Epithelial cell of esophagus (primary cell): ENCODE results near the gene KLF16.
A peak's percentile ranks its signal among the peaks of the same experiment; 100 is the strongest.

Experiments
- DNase-seq: peaks from one replicate; pipeline ENCODE4 v3.0.0; 2010; ENCODE audit warnings: low read depth
- H3K4me3 ChIP-seq: 2 replicates; pipeline ENCODE4 v1.5.1; 2011; ENCODE audit warnings: mild to moderate bottlenecking, low read length, control low read depth
- TF ChIP-seq, protein P1 (sequence below): IDR thresholded peaks from 2 replicates; pipeline ENCODE4 v1.5.1; 2011; ENCODE audit warnings: low read depth, mild to moderate bottlenecking, low read length, control low read depth, inconsistent platforms; ENCODE audit not compliant: insufficient read depth; ENCODE audit errors: missing control alignments

The KLF16 gene

DNA sequence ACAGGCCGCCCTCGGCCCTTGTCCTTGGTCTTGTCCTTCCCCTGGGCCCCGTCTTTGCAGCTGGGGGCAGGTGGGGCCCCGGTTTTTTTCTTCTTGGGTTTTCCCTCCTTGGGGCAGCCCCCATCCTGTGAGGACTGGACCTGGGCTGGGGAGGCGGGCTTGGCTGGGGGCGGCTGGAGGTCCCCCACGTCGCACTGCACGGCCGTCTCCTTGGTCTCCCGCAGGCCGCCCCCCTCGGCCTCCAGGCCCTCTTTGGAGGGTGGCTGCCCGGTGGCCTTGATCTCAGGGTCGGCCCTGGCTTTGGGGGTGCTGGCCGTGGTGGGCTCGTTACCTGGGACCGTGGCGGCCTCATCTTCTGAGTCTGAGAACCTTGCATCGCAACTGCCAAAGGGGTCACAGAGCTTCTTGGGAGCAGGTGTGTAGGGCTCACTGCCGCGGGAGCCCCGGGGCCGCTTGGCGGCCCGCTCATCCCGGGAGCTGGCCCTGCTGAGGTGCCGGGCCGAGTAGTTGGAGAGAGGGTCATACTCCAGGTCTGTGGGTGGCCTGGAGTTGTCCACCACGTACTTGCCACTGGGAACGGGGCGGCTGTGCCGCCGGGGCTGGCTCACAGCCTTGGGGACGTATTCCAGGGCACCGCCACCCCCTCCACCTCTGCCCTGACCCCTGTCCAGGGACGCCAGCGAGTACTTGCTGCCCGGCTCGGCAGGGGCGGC is 35.7 kb downstream of the KLF16 start:
- no peak for DNase-seq
- no peak overlapping the region for H3K4me3 ChIP-seq
- TF ChIP-seq, protein P1, sequence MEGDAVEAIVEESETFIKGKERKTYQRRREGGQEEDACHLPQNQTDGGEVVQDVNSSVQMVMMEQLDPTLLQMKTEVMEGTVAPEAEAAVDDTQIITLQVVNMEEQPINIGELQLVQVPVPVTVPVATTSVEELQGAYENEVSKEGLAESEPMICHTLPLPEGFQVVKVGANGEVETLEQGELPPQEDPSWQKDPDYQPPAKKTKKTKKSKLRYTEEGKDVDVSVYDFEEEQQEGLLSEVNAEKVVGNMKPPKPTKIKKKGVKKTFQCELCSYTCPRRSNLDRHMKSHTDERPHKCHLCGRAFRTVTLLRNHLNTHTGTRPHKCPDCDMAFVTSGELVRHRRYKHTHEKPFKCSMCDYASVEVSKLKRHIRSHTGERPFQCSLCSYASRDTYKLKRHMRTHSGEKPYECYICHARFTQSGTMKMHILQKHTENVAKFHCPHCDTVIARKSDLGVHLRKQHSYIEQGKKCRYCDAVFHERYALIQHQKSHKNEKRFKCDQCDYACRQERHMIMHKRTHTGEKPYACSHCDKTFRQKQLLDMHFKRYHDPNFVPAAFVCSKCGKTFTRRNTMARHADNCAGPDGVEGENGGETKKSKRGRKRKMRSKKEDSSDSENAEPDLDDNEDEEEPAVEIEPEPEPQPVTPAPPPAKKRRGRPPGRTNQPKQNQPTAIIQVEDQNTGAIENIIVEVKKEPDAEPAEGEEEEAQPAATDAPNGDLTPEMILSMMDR: no peak

DNA sequence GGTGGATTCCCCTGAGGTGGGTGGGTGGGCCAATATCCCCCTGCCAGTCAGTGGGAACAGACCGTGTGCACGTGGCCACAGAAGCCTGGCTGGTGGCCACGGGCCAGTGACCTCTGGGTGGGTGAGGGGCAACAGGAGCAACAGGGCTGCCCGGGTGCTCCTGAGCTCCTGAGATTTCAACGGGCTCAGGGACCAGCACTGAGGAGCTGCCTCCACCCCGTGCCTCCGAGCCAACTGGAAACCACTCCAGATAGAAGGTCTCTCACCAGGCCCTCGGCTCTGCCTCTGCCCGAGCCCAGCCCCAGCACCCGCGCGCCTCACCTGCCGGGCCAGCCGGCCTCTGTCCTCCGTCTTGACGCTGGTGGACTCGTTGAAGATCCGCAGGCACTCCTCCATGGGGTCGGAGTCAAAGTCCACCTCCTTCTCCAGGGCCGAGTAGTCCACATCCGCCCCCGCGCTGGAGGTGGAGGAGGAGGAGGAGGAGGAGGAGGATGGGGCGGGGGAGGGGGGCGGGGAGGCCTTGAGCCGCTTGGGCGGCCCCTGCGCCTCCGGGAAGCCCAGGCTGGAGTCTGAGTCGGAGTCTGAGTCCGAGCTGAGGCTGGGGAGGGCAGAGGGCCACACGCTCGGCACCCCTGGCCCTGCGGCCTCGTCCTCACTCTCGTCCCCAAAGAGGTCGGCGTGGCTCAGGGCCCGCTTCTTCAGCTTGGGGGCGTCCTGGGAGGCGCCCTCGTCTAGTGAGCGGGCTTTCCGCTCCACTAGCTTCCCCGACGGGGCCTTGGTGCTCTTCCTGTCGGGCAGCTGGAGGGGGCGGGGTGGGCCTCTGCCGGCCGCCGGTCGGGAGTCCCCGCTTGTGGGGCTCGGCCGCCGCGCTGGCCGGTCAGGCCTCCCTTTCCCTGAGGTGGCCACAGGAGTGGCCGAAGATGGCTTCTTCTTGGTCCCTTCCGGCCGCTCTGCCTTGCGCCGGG is 36.5 kb downstream of the KLF16 start:
- TF ChIP-seq, protein P1: no peak
- no peak overlapping the region for H3K4me3 ChIP-seq
- no peak for DNase-seq

DNA sequence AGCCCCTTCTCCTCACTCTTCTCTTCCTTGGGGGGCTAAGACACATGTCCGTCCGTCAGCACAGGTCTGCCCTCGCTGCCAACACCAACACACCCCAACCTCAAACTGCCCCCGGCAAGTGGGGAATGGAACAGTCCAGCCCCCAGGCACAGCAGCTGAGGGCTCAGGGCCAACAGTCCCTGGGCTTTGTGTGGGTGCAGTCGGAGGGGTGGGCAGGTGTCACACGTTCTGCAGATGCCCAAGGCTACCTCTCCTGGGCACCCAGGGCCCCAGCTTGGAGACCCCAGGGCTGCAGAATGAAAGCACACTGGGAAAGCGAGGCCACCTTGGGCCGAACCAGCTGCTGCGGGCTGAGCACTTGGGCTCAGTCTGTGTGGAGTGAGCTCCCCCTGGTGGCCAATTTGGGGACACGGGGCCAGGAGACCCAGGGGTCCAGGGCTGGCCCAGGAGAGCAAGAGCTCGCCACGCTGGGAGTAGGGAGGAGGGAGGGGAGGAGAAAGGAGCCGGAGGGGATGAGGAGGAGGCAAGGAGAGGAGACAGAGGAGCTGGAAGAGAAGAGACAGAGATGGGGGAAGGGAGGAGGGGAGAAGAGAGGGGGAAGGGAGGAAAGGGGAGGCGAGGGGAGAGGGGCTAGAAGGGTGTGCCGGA is 37.3 kb downstream of the KLF16 start:
- TF ChIP-seq, protein P1: peak; percentile 85
- H3K4me3 ChIP-seq: no peak overlapping the region
- DNase-seq: peak; percentile 63

DNA sequence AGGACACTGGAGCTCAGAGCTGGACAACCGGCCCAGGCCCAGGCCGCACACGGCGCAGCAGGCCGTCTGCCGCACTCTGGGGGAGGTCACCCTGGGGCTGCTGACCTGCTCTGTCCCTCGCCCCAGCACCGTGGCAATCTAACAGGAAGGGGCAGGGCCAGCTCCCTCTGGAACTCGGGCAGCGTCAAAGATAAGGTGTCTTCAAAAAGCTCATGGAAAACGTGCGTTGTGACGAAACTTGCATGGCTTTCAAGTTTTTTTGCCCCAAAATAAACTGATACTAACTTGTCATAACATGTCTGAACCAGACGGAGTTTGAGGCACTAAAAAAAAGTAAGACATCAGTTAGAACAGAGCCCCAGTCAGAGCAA is 39.1 kb downstream of the KLF16 start:
- TF ChIP-seq, protein P1: no peak
- no peak overlapping the region for H3K4me3 ChIP-seq

DNA sequence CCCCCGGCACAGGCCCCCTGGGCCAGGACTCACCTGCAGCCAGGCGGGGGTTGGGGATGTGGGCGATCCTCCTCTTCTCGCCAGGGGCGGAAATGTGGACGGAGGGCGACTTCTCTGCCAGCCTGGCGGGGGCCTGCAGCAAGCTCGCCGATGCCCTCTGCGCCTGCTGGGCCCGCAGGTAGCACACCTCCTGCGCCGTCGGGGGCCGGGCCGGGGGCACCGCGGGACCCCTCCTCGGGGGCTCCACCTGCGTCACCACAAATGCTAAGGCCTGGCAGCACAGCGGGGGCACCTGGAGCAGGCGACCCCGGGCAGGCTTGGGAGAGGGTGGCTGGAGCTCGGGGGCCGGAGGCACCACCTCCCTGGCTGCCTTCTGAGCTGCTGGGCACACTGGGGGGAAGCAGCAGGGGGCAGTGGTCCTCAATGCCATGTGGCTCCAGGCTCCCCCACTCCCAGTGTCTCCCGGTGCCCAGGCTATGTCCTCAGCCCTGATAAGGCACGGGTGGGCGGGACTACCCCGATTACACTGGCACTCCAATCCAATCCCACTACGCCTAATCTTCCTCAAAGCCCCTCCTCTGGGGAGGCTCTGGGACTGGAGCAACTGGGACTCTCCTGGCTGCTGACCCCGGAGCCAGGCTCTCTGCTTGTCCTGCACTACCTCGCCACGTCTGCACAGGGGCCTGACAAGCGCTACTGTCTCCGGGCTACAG is 39.7 kb downstream of the KLF16 start:
- DNase-seq: no peak
- TF ChIP-seq, protein P1: no peak
- H3K4me3 ChIP-seq: no peak overlapping the region

More for the DNA sequence above, 39.1 kb downstream of the KLF16 start:
- no peak for DNase-seq

DNA sequence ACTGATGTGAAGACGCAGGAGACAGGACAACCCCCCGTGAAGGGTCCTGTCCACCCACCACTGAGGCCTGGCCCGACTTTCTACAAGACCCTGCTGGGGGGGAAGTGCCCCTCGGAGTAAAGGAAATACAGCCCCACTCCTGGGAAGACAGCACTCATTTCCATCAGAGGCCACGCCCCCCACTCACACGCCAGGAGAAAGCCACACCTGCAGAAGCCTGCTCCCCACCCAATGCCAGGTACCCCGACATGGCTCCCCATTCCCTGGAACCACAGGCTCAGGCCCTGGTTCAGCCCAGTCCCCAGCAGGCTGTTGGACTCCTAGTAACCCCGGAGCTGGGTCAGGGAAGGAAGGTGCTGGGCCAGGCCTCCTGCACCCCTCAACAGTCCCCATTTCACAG is 40.4 kb downstream of the KLF16 start:
- TF ChIP-seq, protein P1: no peak
- DNase-seq: no peak
- H3K4me3 ChIP-seq: no peak overlapping the region
